IPS-11a (cell line): ENCODE measurements around the gene ARVCF.
A peak's percentile ranks its signal among the peaks of the same experiment; 100 is the strongest.
"Not testable (repeated sequence)": the region's sequence is repeated elsewhere in the genome, so short reads cannot be mapped to it uniquely, and the experiment has no call there.

Experiments
- H3K4me3 ChIP-seq: one replicate; pipeline ENCODE4 v1.5.1; 2013; ENCODE audit warnings: low read depth, low read length, control low read depth

The ARVCF gene

GRCh38 chr22:19940536-19941364, 75.9 kb downstream of the ARVCF start:
- H3K4me3 ChIP-seq: peak overlapping the region; percentile 35

GRCh38 chr22:19937616-19938473, 78.8 kb downstream of the ARVCF start:
- H3K4me3 ChIP-seq: no peak overlapping the region

- no peak overlapping the region for H3K4me3 ChIP-seq
Observed at GRCh38 chr22:19936513-19936912, 80.1 kb downstream of the ARVCF start.

GRCh38 chr22:19935123-19935718, 81.4 kb downstream of the ARVCF start:
- H3K4me3 ChIP-seq: not testable (repeated sequence)

- no peak overlapping the region for H3K4me3 ChIP-seq
Observed at GRCh38 chr22:19933341-19934241, 83.0 kb downstream of the ARVCF start.

GRCh38 chr22:19932367-19933206, 84.0 kb downstream of the ARVCF start:
- H3K4me3 ChIP-seq: no peak overlapping the region

GRCh38 chr22:19931514-19931913, 85.1 kb downstream of the ARVCF start:
- H3K4me3 ChIP-seq: no peak overlapping the region

GRCh38 chr22:19930551-19931486, 85.8 kb downstream of the ARVCF start:
- H3K4me3 ChIP-seq: no peak overlapping the region

GRCh38 chr22:19929586-19930550, 86.8 kb downstream of the ARVCF start:
- no peak overlapping the region for H3K4me3 ChIP-seq

GRCh38 chr22:19928207-19928606, 88.4 kb downstream of the ARVCF start:
- H3K4me3 ChIP-seq: no peak overlapping the region

- H3K4me3 ChIP-seq: no peak overlapping the region
Observed at GRCh38 chr22:19927696-19928095, 88.9 kb downstream of the ARVCF start.

- H3K4me3 ChIP-seq: not testable (repeated sequence)
Observed at GRCh38 chr22:19926028-19926427, 90.6 kb downstream of the ARVCF start.

- H3K4me3 ChIP-seq: no peak overlapping the region
Observed at GRCh38 chr22:19923914-19924513, 92.6 kb downstream of the ARVCF start.

- H3K4me3 ChIP-seq: no peak overlapping the region
Observed at GRCh38 chr22:19921544-19922081, 95.0 kb downstream of the ARVCF start.
